A673 (cell line): ENCODE data around the gene MBOAT7. TPM values are rescaled to one million over a fixed set of nuclear protein-coding genes. Genes with fewer than 3 reads are reported as not detected.
A peak's percentile ranks its signal among the peaks of the same experiment; 100 is the strongest.

ENCODE experiments used
- BruUV-seq: library from RNA; stranded (reverse); fragments of 400-500 nt; replicated peaks from 2 replicates; lab custom pipeline; 2021; lab: Mats Ljungman, UMichigan
- CTCF ChIA-PET: fragments of 300-600 bp; sonication (Branson Sonifier 250); formaldehyde crosslinking; loops from one replicate; lab custom pipeline; 2022; ENCODE audit warnings: antibody characterized with exemption; lab: Charles Lee
- POLR2A ChIA-PET: fragments of 300-600 bp; sonication (Branson Sonifier 250); formaldehyde crosslinking; loops from one replicate; lab custom pipeline; 2022; ENCODE audit warnings: antibody characterized with exemption; ENCODE audit not compliant: low non-redundant PET; lab: Charles Lee
- DNase-seq: peaks from one replicate; pipeline ENCODE4 v3.0.0-alpha.2; 2015; ENCODE audit warnings: low spot score
- H3K27ac ChIP-seq: fragments of 200-600 bp; sonication (generic); 2 replicates; pipeline ENCODE4 v1.5.1; 2016; ENCODE audit warnings: mixed run types, low read depth, mild to moderate bottlenecking, mixed read lengths, antibody characterized with exemption, low read length; ENCODE audit not compliant: poor library complexity, severe bottlenecking
- H3K27me3 ChIP-seq: fragments of 200-600 bp; sonication (generic); replicated peaks from 2 replicates; pipeline ENCODE4 v1.6.1; 2017; ENCODE audit warnings: mixed run types, low read depth, mild to moderate bottlenecking, mixed read lengths, antibody characterized with exemption, low read length; ENCODE audit not compliant: insufficient read depth, poor library complexity
- H3K36me3 ChIP-seq: fragments of 200-600 bp; sonication (generic); 2 replicates; pipeline ENCODE4 v1.6.1; 2016; ENCODE audit warnings: mixed run types, mild to moderate bottlenecking, mixed read lengths, antibody characterized with exemption, low read length; ENCODE audit not compliant: insufficient read depth, poor library complexity, severe bottlenecking
- H3K4me1 ChIP-seq: fragments of 200-600 bp; sonication (generic); 2 replicates; pipeline ENCODE4 v1.6.1; 2017; ENCODE audit warnings: mixed run types, mild to moderate bottlenecking, mixed read lengths, antibody characterized with exemption, low read length; ENCODE audit not compliant: insufficient read depth, poor library complexity, severe bottlenecking
- H3K4me3 ChIP-seq: fragments of 200-600 bp; sonication (generic); 2 replicates; pipeline ENCODE4 v1.5.1; 2016; ENCODE audit warnings: low read depth, mixed run types, mild to moderate bottlenecking, mixed read lengths, low read length; ENCODE audit not compliant: poor library complexity, severe bottlenecking
- H3K9me3 ChIP-seq: fragments of 200-600 bp; sonication (generic); 2 replicates; pipeline ENCODE4 v1.6.1; 2016; ENCODE audit warnings: mixed run types, low read depth, mild to moderate bottlenecking, mixed read lengths, antibody characterized with exemption, low read length; ENCODE audit not compliant: poor library complexity, severe bottlenecking
- EZH2 ChIP-seq: fragments of 200-600 bp; sonication (generic); IDR thresholded peaks from 2 replicates; pipeline ENCODE4 v1.6.1; 2017; ENCODE audit warnings: borderline replicate concordance, low read depth, mild to moderate bottlenecking, mixed read lengths, antibody characterized with exemption, low read length; ENCODE audit not compliant: poor library complexity, severe bottlenecking
- intact Hi-C: fragments of 100-400 bp; cut with micrococcal nuclease; formaldehyde crosslinking; loops from one replicate; pipeline ENCODE4 v1.10.0; 2022; ENCODE audit not compliant: unreplicated experiment
- total RNA-seq: library from RNA; stranded (reverse); gene quantifications from 2 replicates; pipeline ENCODE4 v1.2.3, GENCODE V29; 2021
- TF ChIP-seq, protein P1 (sequence below): fragments of 300-800, 200-600 bp; sonication (generic); conservative IDR thresholded peaks from 2 replicates; pipeline ENCODE4 v1.5.1; 2017; ENCODE audit warnings: low read depth, mild to moderate bottlenecking, antibody characterized with exemption, low read length, moderate library complexity, mixed read lengths

The MBOAT7 gene
- total RNA-seq, 1 experiment from 2014 or later = 107 TPM

DNA sequence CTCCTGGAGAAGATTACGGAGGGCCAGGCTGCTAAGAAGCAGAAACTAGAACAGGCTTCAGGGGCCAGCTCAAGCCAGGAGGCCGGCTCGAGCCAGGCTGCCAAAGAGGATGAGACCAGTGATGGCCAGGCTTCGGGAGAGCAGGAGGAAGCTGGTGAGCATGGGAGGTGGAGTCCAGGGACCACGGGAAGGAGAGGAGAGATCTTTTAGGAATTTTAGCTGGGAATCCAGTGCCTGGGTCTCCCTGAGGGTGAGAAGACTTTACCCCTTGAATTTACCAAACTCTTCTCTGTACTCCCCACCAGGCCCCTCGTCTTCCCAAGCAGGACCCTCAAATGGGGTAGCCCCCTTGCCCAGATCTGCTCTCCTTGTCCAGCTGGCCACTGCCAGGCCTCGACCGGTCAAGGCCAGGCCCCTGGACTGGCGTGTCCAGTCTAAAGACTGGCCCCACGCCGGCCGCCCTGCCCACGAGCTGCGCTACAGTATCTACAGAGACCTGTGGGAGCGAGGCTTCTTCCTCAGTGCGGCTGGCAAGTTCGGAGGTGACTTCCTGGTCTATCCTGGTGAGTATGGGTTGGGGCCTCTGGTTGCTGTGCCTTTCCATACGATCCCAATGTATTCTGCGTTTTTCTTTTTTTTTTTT, 2.6 kb upstream of the MBOAT7 start:
- CTCF ChIA-PET = no interaction called here
- no peak for DNase-seq
- TF ChIP-seq, protein P1, sequence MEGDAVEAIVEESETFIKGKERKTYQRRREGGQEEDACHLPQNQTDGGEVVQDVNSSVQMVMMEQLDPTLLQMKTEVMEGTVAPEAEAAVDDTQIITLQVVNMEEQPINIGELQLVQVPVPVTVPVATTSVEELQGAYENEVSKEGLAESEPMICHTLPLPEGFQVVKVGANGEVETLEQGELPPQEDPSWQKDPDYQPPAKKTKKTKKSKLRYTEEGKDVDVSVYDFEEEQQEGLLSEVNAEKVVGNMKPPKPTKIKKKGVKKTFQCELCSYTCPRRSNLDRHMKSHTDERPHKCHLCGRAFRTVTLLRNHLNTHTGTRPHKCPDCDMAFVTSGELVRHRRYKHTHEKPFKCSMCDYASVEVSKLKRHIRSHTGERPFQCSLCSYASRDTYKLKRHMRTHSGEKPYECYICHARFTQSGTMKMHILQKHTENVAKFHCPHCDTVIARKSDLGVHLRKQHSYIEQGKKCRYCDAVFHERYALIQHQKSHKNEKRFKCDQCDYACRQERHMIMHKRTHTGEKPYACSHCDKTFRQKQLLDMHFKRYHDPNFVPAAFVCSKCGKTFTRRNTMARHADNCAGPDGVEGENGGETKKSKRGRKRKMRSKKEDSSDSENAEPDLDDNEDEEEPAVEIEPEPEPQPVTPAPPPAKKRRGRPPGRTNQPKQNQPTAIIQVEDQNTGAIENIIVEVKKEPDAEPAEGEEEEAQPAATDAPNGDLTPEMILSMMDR = no peak
- no peak for TF ChIP-seq EZH2
- Histone ChIP-seq H3K9me3 (no peaks in the 10 kb centered on the region), H3K27me3 (no peaks in the 10 kb centered on the region), H3K36me3 (peaks cover 21% of the 10 kb centered on the region), H3K27ac (peak overlapping the region; percentile 98), H3K4me3 (peak overlapping the region; percentile 91), H3K4me1 (peaks cover 17% of the 10 kb centered on the region)
- intact Hi-C loops = no loop called here
- no TSS peak for BruUV-seq
- POLR2A ChIA-PET = no interaction called here

DNA sequence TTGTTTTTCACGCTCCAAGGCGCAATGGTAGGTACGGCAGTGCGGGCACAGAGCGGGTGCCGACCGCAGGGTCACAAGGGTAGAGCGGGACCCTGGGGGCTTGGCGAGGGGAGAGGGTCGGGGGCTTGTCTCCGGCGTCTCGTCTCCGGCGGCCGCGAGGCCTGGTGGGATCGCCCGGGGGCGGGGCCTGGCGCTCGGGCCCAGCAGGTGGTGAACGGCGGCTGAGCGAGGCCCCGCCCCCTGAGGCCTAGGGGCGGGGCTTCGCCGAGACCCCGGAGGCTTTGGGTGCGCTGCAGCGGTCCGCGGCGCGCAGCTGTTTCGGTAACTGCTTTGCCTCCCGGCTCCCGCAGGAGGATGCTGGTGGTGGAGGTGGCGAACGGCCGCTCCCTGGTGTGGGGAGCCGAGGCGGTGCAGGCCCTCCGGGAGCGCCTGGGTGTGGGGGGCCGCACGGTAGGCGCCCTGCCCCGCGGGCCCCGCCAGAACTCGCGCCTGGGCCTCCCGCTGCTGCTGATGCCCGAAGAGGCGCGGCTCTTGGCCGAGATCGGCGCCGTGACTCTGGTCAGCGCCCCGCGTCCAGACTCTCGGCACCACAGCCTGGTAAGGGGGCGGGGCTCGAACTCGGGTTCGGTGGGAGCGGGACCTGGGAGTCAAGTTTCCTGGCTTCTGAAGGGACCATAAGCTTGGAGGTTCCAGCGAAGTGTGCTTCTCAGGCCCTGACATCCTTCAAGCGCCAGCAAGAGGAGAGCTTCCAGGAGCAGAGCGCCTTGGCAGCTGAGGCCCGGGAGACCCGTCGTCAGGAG, 1.8 kb upstream of the MBOAT7 start, which contains the start of gene TSEN34:
TSEN34 (plus strand) TSS at position 298 of the 800 bp plus-strand sequence; CDS start at position 355, 57 bp downstream.
- peak; percentile 85 for DNase-seq
- POLR2A ChIA-PET = interaction anchor here (1.0 kb wide), 2 partner anchors 10 to 11 kb away, joined by 3 to 5 read pairs; partner anchors contain the start of gene RPS9
- TSS peak; percentile 42 for BruUV-seq
- Histone ChIP-seq H3K27ac (peak within 1 kb of the TSS; percentile 98), H3K36me3 (peaks cover 21% of the 10 kb centered on the region), H3K4me3 (peak within 1 kb of the TSS; percentile 91), H3K4me1 (peaks cover 17% of the 10 kb centered on the region), H3K9me3 (no peaks in the 10 kb centered on the region), H3K27me3 (no peaks in the 10 kb centered on the region)
- CTCF ChIA-PET = no interaction called here
- TF ChIP-seq EZH2 = no peak
- TF ChIP-seq, protein P1 = no peak
- intact Hi-C loops = no loop called here

GRCh38 chr19:54190503-54191010, 1.2 kb upstream of the MBOAT7 start:
- BruUV-seq = no TSS peak
- Histone ChIP-seq H3K27ac (peak overlapping the region; percentile 98), H3K36me3 (peaks cover 21% of the 10 kb centered on the region), H3K9me3 (no peaks in the 10 kb centered on the region), H3K27me3 (no peaks in the 10 kb centered on the region), H3K4me1 (peaks cover 17% of the 10 kb centered on the region), H3K4me3 (peak overlapping the region; percentile 91)
- CTCF ChIA-PET = no interaction called here
- peak; percentile 100 for DNase-seq
- POLR2A ChIA-PET = interaction anchor here (1.0 kb wide), 2 partner anchors 10 to 12 kb away, joined by 3 to 5 read pairs; partner anchors contain the start of gene RPS9
- TF ChIP-seq EZH2 = no peak
- TF ChIP-seq, protein P1 = no peak
- intact Hi-C loops = no loop called here
